ENCODE data around the gene DOK3. TPM values are rescaled to one million over a fixed set of nuclear protein-coding genes. Genes with fewer than 3 reads are reported as not detected.

The DOK3 gene
- total RNA-seq, 1 experiment from 2014 or later, result 16.4 TPM

GRCh38 chr5:177550122-177550521 is 40.5 kb upstream of the DOK3 start:
- no peaks in the 10 kb centered on the region for H3K27me3 ChIP-seq (ENCODE audit: insufficient read depth, low read length)

More at GRCh38 chr5:177550122-177550521, 40.5 kb upstream of the DOK3 start:
- Histone ChIP-seq H4K5ac (ENCODE audit: insufficient read length, low read depth, low read length) (no peak overlapping the region), H2BK20ac (ENCODE audit: low read depth, low read length, poor library complexity, severe bottlenecking) (no peak overlapping the region), H3T11ph (ENCODE audit: low read length) (no peak overlapping the region), H3K27ac (ENCODE audit: insufficient read length, low read depth, low read length) (no peak overlapping the region), H3K14ac (ENCODE audit: insufficient read depth, low read length) (no peak overlapping the region), H3K23ac (ENCODE audit: insufficient read length, low read depth, low read length) (no peak overlapping the region), H3K18ac (ENCODE audit: insufficient read length, low read depth, low read length) (no peak overlapping the region), H3K56ac (ENCODE audit: insufficient read length, low read depth, low read length) (no peak overlapping the region), H3K79me2 (ENCODE audit: insufficient read depth, low read length) (peaks cover 11% of the 10 kb centered on the region; the same call in 1 of the 2 replicates), H4K8ac (replicated peaks; ENCODE audit: insufficient read length, low read depth, low read length) (no peak overlapping the region), H2AK5ac (ENCODE audit: insufficient read length, low read length) (no peak overlapping the region), H3K23me2 (ENCODE audit: insufficient read length, low read depth, low read length, poor library complexity, severe bottlenecking) (peaks cover 15% of the 10 kb centered on the region), H3K4me2 (ENCODE audit: insufficient read depth, insufficient read length, low read length) (no peak overlapping the region), H4K20me1 (ENCODE audit: control insufficient read depth, insufficient read depth, insufficient read length) (no peaks in the 10 kb centered on the region), H3K79me1 (ENCODE audit: insufficient read depth, low read depth, low read length, poor library complexity, severe bottlenecking) (peaks cover 14% of the 10 kb centered on the region), H2BK120ac (ENCODE audit: low read depth, low read length, poor library complexity, severe bottlenecking) (no peak overlapping the region), H3K9ac (ENCODE audit: extremely low read depth, insufficient read length, low read length) (no peak overlapping the region), H2BK12ac (ENCODE audit: insufficient read length, low read depth, low read length) (no peak overlapping the region), H3K4ac (ENCODE audit: low read depth, low read length) (no peak overlapping the region), H2AFZ (ENCODE audit: low read length) (no peak overlapping the region), H2BK5ac (ENCODE audit: insufficient read length, low read length) (no peak overlapping the region), H3K9me3 (ENCODE audit: control insufficient read depth, low read depth, low read length) (no peaks in the 10 kb centered on the region), H2BK15ac (ENCODE audit: low read depth, low read length) (no peak overlapping the region), H4K91ac (ENCODE audit: insufficient read length, low read depth, low read length) (no peak overlapping the region), H3K4me1 (ENCODE audit: insufficient read depth, low read length) (peaks cover 5% of the 10 kb centered on the region; the same call in 1 of the 2 replicates)
- Mint-ChIP-seq H3K27ac (no peak overlapping the region), H3K36me3 (ENCODE audit: insufficient read depth in 1 of 3, low read depth in 3 of 3) (peaks cover 10 to 28% (median 26%) of the 10 kb centered on the region in 3 experiments), H3K9me3 (no peaks in the 10 kb centered on the region), H3K4me3 (no peak overlapping the region), H3K27me3 (ENCODE audit: low read depth) (no peaks in the 10 kb centered on the region), H3K4me1 (peaks cover 22% of the 10 kb centered on the region in 2 experiments)
- TF ChIP-seq CTCF (conservative IDR thresholded peaks at IDR 0.05), result no peak
- DNase-seq, result no peak
- WGBS (ENCODE audit: extremely low coverage, insufficient read length, low lambda C conversion rate), result no CpG with 5 or more reads among the region's 1 CpG
